Loucy (cell line): ENCODE data around the gene LMNTD2.

Source experiments
- H2AFZ ChIP-seq: fragments of 200-600 bp; sonication (generic); 2 replicates; pipeline ENCODE4 v1.6.0; 2016; ENCODE audit warnings: antibody characterized with exemption, mild to moderate bottlenecking, low read length, moderate library complexity
- H3F3A ChIP-seq: fragments of 200-600 bp; 2 replicates; pipeline ENCODE4 v1.6.0; 2016; ENCODE audit warnings: antibody characterized with exemption, low read depth, mild to moderate bottlenecking
- H3K27me3 ChIP-seq: fragments of 200-600 bp; sonication (generic); 2 replicates; pipeline ENCODE4 v1.6.1; 2014; ENCODE audit warnings: low read length, mild to moderate bottlenecking; ENCODE audit not compliant: insufficient read depth, poor library complexity, severe bottlenecking
- H3K36me3 ChIP-seq: fragments of 200-600 bp; sonication (generic); 2 replicates; pipeline ENCODE4 v1.6.1; 2016; ENCODE audit warnings: low read length; ENCODE audit not compliant: insufficient read depth
- H3K4me1 ChIP-seq: fragments of 200-600 bp; sonication (generic); 2 replicates; pipeline ENCODE4 v1.5.1; 2014; ENCODE audit warnings: low read length, mild to moderate bottlenecking; ENCODE audit not compliant: insufficient read depth, poor library complexity, severe bottlenecking
- H3K4me2 ChIP-seq: fragments of 200-600 bp; sonication (generic); 2 replicates; pipeline ENCODE4 v1.6.0; 2014; ENCODE audit warnings: antibody characterized with exemption, low read length, low read depth, mild to moderate bottlenecking; ENCODE audit not compliant: poor library complexity, severe bottlenecking
- H3K4me3 ChIP-seq: fragments of 200-600 bp; sonication (generic); 2 replicates; pipeline ENCODE4 v1.5.1; 2014; ENCODE audit warnings: low read length, mild to moderate bottlenecking, mixed read lengths; ENCODE audit not compliant: poor library complexity, severe bottlenecking
- H3K79me2 ChIP-seq: fragments of 200-600 bp; sonication (generic); 2 replicates; pipeline ENCODE4 v1.6.1; 2014; ENCODE audit warnings: low read length; ENCODE audit not compliant: insufficient read depth
- H3K9ac ChIP-seq: fragments of 200-600 bp; sonication (generic); 2 replicates; pipeline ENCODE4 v1.6.0; 2014; ENCODE audit warnings: mild to moderate bottlenecking, low read depth, low read length, moderate library complexity; ENCODE audit not compliant: poor library complexity, severe bottlenecking
- H3K9me2 ChIP-seq: fragments of 200-600 bp; sonication (generic); replicated peaks from 2 replicates; pipeline ENCODE4 v1.6.1; 2016; ENCODE audit warnings: low read depth, low read length, mixed read lengths
- H3K9me3 ChIP-seq: fragments of 200-600 bp; sonication (generic); 2 replicates; pipeline ENCODE4 v1.6.1; 2014; ENCODE audit warnings: mild to moderate bottlenecking, antibody characterized with exemption, low read length, low read depth; ENCODE audit not compliant: insufficient read depth
- H4K20me1 ChIP-seq: fragments of 200-600 bp; sonication (generic); 2 replicates; pipeline ENCODE4 v1.6.0; 2014; ENCODE audit warnings: antibody characterized with exemption, low read length, mild to moderate bottlenecking; ENCODE audit not compliant: insufficient read depth, poor library complexity, severe bottlenecking
- CTCF ChIP-seq: fragments of 200-600 bp; sonication (generic); conservative IDR thresholded peaks from 2 replicates; pipeline ENCODE4 v1.5.1; 2014; ENCODE audit warnings: mild to moderate bottlenecking, antibody characterized with exemption, low read length
- EZH2phosphoT487 ChIP-seq: fragments of 200-600 bp; IDR thresholded peaks from 2 replicates; pipeline ENCODE4 v1.6.1; 2018; ENCODE audit warnings: antibody characterized with exemption, mild to moderate bottlenecking, moderate library complexity, borderline replicate concordance

Gene LMNTD2

DNA sequence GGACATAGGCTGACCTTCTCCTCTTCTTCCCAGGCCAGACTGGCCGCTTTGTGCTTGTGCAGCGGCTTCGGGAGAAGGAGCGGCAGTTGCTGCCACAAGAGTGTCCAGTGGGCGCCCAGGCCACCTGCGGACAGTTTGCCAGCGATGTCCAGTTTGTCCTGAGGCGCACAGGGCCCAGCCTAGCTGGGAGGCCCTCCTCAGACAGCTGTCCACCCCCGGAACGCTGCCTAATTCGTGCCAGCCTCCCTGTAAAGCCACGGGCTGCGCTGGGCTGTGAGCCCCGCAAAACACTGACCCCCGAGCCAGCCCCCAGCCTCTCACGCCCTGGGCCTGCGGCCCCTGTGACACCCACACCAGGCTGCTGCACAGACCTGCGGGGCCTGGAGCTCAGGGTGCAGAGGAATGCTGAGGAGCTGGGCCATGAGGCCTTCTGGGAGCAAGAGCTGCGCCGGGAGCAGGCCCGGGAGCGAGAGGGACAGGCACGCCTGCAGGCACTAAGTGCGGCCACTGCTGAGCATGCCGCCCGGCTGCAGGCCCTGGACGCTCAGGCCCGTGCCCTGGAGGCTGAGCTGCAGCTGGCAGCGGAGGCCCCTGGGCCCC lies 1.6 kb upstream of the LMNTD2 start:
- Histone ChIP-seq H3K9ac (peak overlapping the region; percentile 78), H4K20me1 (peaks cover 20% of the 10 kb centered on the region), H3K9me2 (no peaks in the 10 kb centered on the region), H3K4me1 (peaks cover 25% of the 10 kb centered on the region), H3K36me3 (no peaks in the 10 kb centered on the region), H3F3A (no peaks in the 10 kb centered on the region), H3K9me3 (no peaks in the 10 kb centered on the region), H3K27me3 (no peaks in the 10 kb centered on the region), H3K4me2 (peak overlapping the region; percentile 98), H3K79me2 (peaks cover 29% of the 10 kb centered on the region), H2AFZ (no peak overlapping the region), H3K4me3 (peak overlapping the region; percentile 98)
- TF ChIP-seq EZH2phosphoT487 (no peak), CTCF (no peak)

- no peaks in the 10 kb centered on the region for H3K36me3 ChIP-seq
- H3K9me2 ChIP-seq: no peaks in the 10 kb centered on the region
- H4K20me1 ChIP-seq: peaks cover 16% of the 10 kb centered on the region
- peak overlapping the region; percentile 98 for H3K4me2 ChIP-seq
- no peaks in the 10 kb centered on the region for H3K27me3 ChIP-seq
- H3K4me1 ChIP-seq: peaks cover 19% of the 10 kb centered on the region
- no peak for TF ChIP-seq CTCF
- TF ChIP-seq EZH2phosphoT487: no peak
- H3K4me3 ChIP-seq: peak overlapping the region; percentile 98
- H3K9ac ChIP-seq: peak overlapping the region; percentile 78
- peak overlapping the region; percentile 80; the same call in 1 of the 2 replicates for H2AFZ ChIP-seq
- H3K79me2 ChIP-seq: peaks cover 22% of the 10 kb centered on the region
- H3F3A ChIP-seq: no peaks in the 10 kb centered on the region
- no peaks in the 10 kb centered on the region for H3K9me3 ChIP-seq
Observed at GRCh38 chr11:561148-562003, 838 bp upstream of the LMNTD2 start.

- Histone ChIP-seq H3K4me2 (peak overlapping the region; percentile 77), H3K9me2 (no peaks in the 10 kb centered on the region), H3K9me3 (no peaks in the 10 kb centered on the region), H3F3A (no peaks in the 10 kb centered on the region), H4K20me1 (peaks cover 16% of the 10 kb centered on the region), H3K9ac (peak overlapping the region; percentile 67), H3K79me2 (peaks cover 13% of the 10 kb centered on the region), H2AFZ (no peak overlapping the region), H3K27me3 (no peaks in the 10 kb centered on the region), H3K4me1 (peaks cover 16% of the 10 kb centered on the region), H3K36me3 (no peaks in the 10 kb centered on the region), H3K4me3 (peak overlapping the region; percentile 98)
- no peak for TF ChIP-seq EZH2phosphoT487
- TF ChIP-seq CTCF: no peak
Observed at GRCh38 chr11:559712-560304, 730 bp downstream of the LMNTD2 start.
